ENCODE data around the gene PLEKHA7. TPM values are rescaled to one million over a fixed set of nuclear protein-coding genes. Genes with fewer than 3 reads are reported as not detected.

PLEKHA7 gene
- total RNA-seq, 2 experiments from 2014 or later, result 0.13 TPM; not detected in 1

DNA sequence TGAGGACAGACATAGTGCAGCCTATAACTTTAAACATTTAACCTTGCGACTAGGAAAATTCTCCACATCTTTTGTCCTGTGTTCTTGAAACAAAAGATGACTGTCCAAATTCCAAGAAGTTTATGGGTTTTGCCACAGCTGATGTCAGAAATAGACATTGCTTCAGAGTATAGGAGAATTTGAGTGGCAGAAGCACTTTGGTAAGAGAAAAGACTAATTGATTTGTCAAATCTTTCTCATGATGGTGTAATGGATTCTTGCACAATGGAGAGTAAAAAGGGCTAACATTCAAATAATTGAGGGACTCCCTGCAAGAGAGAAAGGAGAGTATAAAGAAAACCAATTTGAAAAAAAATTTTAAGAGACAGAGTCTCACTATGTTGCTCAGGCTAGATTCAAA is 250.5 kb downstream of the PLEKHA7 start:
- Histone ChIP-seq H3K36me3 (ENCODE audit: insufficient read depth, low read length) (peaks cover 12% of the 10 kb centered on the region), H3K4me2 (ENCODE audit: low read length) (no peak overlapping the region), H3K27ac (ENCODE audit: low read depth, low read length, poor library complexity, severe bottlenecking) (no peak overlapping the region), H4K20me1 (ENCODE audit: insufficient read depth, low read length) (no peaks in the 10 kb centered on the region; the same call in 1 of the 2 replicates), H3K4me1 (ENCODE audit: insufficient read depth, low read length, poor library complexity, severe bottlenecking) (no peaks in the 10 kb centered on the region), H3K4me3 (ENCODE audit: low read depth, low read length, poor library complexity, severe bottlenecking) (no peak overlapping the region), H2AFZ (ENCODE audit: low read length) (no peak overlapping the region), H3K79me2 (ENCODE audit: insufficient read depth, low read depth, low read length) (no peaks in the 10 kb centered on the region), H3K9me2 (ENCODE audit: insufficient read depth, low read length) (no peaks in the 10 kb centered on the region), H3K9me3 (ENCODE audit: low read length) (no peaks in the 10 kb centered on the region)
- ChIA-PET POLR2A (no interaction called here), CTCF (ENCODE audit: unreplicated experiment) (no interaction called here)
- TF ChIP-seq EZH2phosphoT487 (IDR thresholded peaks at IDR 0.05; ENCODE audit: borderline replicate concordance, low read depth, low read length), result no peak
- no peak for TF ChIP-seq CTCF (conservative IDR thresholded peaks at IDR 0.05; ENCODE audit: low read length)
- intact Hi-C loops (cut with micrococcal nuclease; ENCODE audit: unreplicated experiment), result no loop called here
- no TSS peak for BruUV-seq (replicated peaks)
- DNase-seq (ENCODE audit: low spot score), result no peak

- H3K79me2 ChIP-seq (ENCODE audit: insufficient read depth, low read depth, low read length), result no peaks in the 10 kb centered on the region
- no peaks in the 10 kb centered on the region; the same call in 1 of the 2 replicates for H4K20me1 ChIP-seq (ENCODE audit: insufficient read depth, low read length)
- H3K4me3 ChIP-seq (ENCODE audit: low read depth, low read length, poor library complexity, severe bottlenecking), result no peak overlapping the region
- no peak overlapping the region for H2AFZ ChIP-seq (ENCODE audit: low read length)
- BruUV-seq (replicated peaks), result no TSS peak
- ChIA-PET CTCF (ENCODE audit: unreplicated experiment) (no interaction called here), POLR2A (no interaction called here)
- H3K36me3 ChIP-seq (ENCODE audit: insufficient read depth, low read length), result peaks cover 49% of the 10 kb centered on the region
- TF ChIP-seq EZH2phosphoT487 (IDR thresholded peaks at IDR 0.05; ENCODE audit: borderline replicate concordance, low read depth, low read length) (no peak), CTCF (conservative IDR thresholded peaks at IDR 0.05; ENCODE audit: low read length) (no peak)
- H3K9me2 ChIP-seq (ENCODE audit: insufficient read depth, low read length), result no peaks in the 10 kb centered on the region
- H3K9me3 ChIP-seq (ENCODE audit: low read length), result no peaks in the 10 kb centered on the region
- H3K4me1 ChIP-seq (ENCODE audit: insufficient read depth, low read length, poor library complexity, severe bottlenecking), result no peaks in the 10 kb centered on the region
- H3K27ac ChIP-seq (ENCODE audit: low read depth, low read length, poor library complexity, severe bottlenecking), result no peak overlapping the region
- H3K4me2 ChIP-seq (ENCODE audit: low read length), result no peak overlapping the region
- DNase-seq (ENCODE audit: low spot score), result no peak
- intact Hi-C loops (cut with micrococcal nuclease; ENCODE audit: unreplicated experiment), result no loop called here
These were observed 254.2 kb downstream of the PLEKHA7 start for GRCh38 chr11:16759857-16760508.

GRCh38 chr11:16758382-16759024 is 255.7 kb downstream of the PLEKHA7 start:
- TF ChIP-seq EZH2phosphoT487 (IDR thresholded peaks at IDR 0.05; ENCODE audit: borderline replicate concordance, low read depth, low read length), result no peak
- no peak for TF ChIP-seq CTCF (conservative IDR thresholded peaks at IDR 0.05; ENCODE audit: low read length)
- H3K4me3 ChIP-seq (ENCODE audit: low read depth, low read length, poor library complexity, severe bottlenecking), result no peak overlapping the region
- H3K9me3 ChIP-seq (ENCODE audit: low read length), result no peaks in the 10 kb centered on the region
- H3K9me2 ChIP-seq (ENCODE audit: insufficient read depth, low read length), result no peaks in the 10 kb centered on the region
- no peaks in the 10 kb centered on the region; the same call in 1 of the 2 replicates for H4K20me1 ChIP-seq (ENCODE audit: insufficient read depth, low read length)
- no peak overlapping the region for H3K4me2 ChIP-seq (ENCODE audit: low read length)
- no peak overlapping the region for H3K27ac ChIP-seq (ENCODE audit: low read depth, low read length, poor library complexity, severe bottlenecking)
- H3K4me1 ChIP-seq (ENCODE audit: insufficient read depth, low read length, poor library complexity, severe bottlenecking), result no peaks in the 10 kb centered on the region
- H2AFZ ChIP-seq (ENCODE audit: low read length), result no peak overlapping the region
- H3K79me2 ChIP-seq (ENCODE audit: insufficient read depth, low read depth, low read length), result no peaks in the 10 kb centered on the region
- no peak for DNase-seq (ENCODE audit: low spot score)
- peaks cover 64% of the 10 kb centered on the region for H3K36me3 ChIP-seq (ENCODE audit: insufficient read depth, low read length)
- POLR2A ChIA-PET, result no interaction called here
- CTCF ChIA-PET (ENCODE audit: unreplicated experiment), result no interaction called here
- no TSS peak for BruUV-seq (replicated peaks)
- intact Hi-C loops (cut with micrococcal nuclease; ENCODE audit: unreplicated experiment), result no loop called here
